Fibroblast of skin of left quadriceps (primary cell): Measurements from ENCODE around the gene EHD4.

Experiments used
- DNase-seq, 2 experiments: peaks; one replicate each; pipeline ENCODE4 v3.0.0-alpha.2; 2013; ENCODE audit warnings: low read depth in 2 of 2

EHD4 gene

DNA sequence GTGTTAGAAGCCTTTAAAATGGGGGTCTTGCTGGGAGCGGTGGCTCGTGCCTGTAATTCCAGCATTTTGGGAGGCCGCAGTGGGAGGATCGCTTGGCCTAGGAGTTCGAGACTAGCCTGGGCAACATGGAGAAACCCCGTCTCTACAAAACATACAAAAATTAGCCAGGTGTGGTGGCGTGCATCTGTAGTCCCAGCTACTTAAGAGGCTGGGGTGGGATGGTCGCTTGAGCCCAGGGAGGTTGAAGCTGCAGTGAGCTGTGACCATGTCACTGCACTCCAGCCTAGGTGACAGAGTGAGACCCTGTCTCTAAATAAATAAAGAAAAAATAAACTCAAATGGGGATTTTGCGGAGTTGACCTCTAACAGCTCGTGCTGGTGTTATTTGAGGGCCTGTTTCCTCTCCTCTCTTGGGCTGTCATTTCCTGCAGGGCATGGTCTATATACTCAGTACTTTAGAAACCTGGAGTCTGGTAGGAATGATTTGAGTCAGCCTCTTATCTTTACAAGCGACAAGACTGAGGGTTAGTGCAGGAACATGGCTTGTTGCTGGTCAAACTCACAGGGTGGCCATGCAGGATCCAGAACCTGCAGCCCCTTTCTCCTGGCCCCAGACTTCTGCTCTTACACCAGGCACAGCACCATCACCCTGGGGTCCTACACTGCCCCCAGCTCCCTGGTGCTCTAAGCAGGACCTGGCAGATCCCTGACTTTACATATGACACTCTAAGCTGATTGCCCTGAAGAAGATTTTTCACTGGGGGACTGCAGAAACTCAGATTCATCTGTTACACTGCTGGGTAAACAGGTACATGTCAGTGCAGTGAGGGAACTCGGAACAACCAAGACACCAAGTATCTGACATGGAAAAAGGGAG, 15.1 kb downstream of the EHD4 start:
- no peak for DNase-seq

DNA sequence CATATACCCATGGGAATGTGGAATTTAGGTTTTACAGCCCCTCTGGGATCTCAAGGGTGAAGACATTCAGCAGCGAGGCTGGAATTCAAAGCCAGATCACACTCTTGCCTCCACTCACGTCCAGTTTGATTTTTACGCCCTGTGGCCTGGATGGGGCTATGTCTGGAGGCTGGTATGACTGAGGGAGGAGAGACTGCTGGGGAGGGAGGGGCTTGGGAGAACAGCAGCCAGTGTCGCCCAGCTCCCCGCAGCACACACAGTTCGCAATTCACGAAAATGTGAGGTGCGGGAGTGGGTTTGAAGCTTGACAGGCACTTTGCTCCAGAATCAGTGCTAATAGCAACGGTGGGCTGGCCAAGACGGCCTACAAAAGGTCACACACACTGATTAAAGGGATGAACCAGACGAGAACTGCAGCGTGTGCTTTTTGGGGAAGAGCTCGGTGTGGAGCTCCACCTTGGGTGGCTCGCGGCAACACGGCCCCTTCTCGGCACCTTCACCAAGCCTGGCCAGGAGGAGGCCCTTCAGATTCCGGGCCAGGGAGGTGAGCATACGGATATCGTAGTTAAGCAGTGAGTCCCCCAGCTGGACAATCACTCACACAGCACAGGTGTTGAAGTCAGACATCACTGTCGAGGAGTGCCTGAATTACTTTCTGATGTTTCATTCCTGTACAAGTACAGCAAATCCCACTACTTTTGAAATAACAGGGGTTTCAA, 16.4 kb downstream of the EHD4 start:
- no peak for DNase-seq

DNA sequence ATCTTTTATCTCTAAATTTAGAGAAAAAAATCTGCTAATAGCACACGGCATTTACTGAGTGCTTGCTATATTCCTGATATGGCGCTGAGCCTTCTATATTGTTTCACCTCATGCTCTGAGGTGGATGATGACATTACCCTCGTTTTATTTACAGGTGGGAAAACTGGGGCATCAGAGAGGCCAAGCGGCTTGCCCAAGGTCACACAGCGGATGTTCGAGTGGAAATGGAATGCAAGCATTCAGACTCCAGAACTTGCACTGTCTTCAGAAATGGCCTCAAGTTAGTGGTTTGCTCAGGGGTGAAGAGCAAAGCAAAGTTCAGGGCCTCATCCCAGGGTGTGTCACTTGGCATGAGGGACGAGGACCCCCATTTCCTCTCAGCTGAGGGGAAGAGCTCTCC, 17.3 kb downstream of the EHD4 start:
- DNase-seq, result no peak

DNA sequence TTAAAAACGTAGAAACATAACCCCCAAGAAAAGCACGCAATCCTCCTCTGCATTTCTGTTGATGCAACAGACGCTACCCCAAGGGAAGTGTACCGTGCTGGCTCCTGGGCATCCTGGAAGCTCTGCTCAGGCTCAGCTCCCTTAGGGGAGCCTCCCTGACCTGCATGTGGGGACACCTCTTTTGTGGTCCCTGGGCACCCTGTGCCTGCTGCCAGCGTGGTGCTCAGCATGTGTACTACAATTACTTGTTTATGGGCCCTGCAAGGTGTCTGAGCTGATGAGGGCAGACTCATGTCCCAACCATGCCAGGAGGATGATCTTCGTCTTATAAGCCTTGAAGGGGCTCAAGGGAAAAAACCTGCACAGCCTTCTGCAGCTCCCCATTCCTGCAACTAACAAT, 18.3 kb downstream of the EHD4 start:
- no peak for DNase-seq

DNA sequence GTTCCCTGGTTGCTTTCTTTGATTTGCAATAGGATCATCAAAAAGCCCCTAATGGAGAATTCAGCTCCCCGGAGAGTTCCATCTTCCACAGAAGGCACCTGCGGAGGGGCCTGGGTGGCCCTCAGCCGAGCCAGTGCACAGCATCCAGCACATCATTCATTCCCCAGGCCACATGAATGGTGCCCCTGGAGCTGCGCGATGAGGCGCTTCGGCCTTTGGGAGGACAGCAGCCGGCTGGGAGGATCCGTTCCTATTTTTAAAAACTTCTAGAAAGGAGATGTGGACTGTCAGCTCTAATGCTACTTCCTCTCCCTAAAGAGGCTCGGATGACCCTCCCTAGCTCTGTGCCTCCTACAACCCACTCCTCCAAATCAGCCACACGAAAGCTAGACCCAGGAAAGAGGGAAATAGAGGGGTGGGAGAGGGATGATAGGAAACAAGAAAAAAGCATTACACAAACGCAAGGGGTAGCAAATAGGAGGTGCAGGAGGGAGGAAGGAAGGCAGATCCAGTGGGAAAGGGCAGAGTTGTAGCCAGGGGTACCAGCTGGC, 20.3 kb downstream of the EHD4 start:
- DNase-seq, result no peak

DNA sequence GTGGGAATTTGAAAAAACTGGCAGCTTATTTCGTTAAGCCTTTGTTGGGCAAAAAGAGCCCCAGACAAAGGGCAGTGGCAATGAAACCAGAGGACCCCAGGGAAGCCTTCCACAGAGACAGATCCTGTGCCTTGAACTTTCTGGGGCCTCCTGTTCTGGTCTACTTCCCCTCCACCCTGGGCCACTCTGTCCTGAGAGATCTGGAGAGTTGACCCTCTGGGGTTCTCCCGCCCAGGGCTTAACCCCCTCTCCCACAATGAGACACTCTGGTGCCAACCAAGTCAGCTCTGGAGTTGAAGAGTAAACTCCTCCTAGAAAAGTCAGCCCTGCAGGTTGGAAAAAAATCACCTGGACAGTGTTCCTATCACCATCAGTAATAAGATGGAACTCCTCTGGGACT, 20.8 kb downstream of the EHD4 start:
- DNase-seq, result no peak

DNA sequence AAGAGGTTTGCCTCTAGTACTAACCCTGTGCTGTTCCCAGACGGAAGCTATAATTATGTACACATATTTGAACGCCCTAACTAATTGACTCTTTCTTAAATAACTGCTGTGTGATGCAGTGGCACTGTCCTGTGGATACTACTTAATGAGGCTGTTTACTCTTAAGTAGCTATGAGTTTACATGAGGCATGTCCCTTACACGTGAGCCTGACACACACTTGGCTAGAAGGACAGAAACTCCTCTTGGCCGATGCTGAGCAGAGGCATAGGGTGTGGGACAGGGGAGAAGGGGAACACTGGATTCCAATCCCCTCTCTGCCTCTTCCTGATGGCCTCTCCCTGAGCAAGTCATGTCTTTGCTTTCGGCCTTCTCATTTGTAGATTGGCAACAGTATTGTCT, 21.9 kb downstream of the EHD4 start:
- no peak for DNase-seq

DNA sequence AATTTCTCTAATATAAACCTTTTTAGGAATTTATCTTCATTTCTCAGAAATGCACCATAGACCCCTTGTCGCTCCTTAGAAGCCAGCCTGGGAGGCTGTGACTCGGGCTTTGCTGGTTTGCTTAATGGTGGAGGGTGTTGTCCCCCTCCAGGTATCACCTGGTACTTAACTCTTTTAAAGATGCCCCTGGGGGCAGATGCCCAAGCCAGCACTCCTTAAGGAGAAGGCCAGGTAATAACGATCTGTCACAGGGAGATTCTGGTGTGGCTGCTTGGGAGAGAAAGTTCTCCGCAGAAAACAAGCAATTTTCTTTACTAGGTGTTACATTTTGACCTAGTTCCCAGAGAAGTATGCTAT, 22.3 kb downstream of the EHD4 start:
- DNase-seq, result no peak

DNA sequence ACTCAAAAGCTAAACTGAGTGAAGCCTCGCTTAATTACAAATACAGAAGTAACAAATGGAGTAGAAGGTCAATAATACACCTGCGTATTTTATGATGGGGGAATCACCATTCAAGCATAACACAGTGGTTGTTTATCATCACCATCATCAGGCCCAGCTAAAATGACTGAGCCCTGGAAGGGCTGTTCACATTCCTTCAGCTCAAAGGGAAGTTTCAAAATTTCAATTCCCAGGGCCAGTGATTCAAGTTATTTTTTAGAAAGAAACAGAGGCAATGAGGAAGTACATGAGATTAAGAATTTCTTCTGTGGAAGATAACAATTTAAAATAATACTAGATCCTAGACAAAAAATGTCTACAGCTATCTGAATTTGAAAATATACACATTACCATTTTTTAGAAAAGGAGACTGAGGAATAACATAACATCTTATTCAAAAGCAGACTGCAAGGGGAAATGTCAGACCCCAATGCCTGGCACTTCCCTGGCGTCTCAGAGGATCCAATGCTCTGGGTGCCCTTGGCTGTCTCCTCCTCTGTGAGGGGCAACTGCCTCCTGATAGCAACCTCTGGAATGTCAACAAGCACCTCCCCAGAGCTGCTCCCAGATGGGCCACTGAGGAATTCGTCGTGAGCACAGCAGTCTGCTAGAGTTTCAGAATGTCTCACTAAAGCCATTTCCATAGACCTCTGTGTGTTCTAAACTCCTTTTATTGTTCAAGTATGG, 22.8 kb downstream of the EHD4 start:
- DNase-seq, result no peak

DNA sequence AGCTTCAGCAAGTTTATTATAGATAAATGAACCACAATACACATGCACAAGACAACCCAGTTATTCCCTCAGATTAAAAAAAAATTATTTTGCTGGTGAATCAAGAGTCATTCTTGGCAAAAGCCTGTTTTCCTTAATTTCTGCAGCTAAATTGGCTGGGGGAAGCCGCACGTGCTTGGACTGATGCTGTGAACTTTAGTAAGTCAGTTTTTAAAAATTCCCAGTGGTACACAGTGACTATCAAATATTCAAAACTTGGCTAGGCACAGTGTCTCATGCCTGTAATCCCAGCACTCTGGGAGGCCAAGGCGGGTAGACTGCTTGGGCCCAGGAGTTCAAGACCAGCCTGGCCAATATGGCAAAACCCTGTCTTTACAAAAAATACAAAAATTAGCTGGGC, 23.9 kb downstream of the EHD4 start:
- no peak for DNase-seq

DNA sequence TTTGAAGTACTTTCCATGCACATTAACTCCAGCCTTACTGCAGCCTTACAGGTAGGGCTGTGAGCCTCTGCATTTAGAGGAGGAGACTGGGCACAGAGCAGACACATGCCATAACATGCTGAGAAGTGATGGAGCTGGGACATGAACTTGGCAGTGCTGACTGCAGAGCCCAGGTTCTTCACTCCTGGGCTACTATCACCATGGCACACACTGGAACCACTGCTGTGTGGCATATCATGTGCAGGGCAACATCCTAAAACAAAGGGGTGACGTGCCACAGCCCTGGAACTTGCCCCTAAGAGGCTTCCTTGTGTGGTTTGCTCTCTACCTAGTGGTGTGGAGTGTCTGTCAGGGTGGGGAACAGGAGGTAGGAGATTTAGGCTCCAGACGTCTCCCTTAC, 25.4 kb downstream of the EHD4 start:
- no peak for DNase-seq

DNA sequence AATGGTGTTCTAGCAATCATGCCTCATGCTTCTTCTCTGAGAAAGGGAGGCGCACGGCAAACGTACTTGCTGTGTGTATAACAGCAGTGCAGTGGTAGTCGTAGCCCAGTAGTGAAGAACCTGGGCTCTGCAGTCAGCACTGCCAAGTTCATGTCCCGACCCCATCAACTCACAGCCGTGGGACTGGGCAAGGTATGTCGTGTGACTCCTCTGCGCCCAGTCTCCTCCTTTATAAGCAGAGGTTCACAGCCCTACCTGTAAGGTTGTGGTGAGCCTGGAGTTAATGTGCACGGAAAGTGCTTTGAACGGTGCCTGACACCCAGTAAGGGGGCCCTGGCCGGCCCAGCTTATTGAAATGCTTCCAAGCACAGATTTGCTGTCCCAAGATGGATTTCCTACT, 26.6 kb downstream of the EHD4 start:
- no peak for DNase-seq

DNA sequence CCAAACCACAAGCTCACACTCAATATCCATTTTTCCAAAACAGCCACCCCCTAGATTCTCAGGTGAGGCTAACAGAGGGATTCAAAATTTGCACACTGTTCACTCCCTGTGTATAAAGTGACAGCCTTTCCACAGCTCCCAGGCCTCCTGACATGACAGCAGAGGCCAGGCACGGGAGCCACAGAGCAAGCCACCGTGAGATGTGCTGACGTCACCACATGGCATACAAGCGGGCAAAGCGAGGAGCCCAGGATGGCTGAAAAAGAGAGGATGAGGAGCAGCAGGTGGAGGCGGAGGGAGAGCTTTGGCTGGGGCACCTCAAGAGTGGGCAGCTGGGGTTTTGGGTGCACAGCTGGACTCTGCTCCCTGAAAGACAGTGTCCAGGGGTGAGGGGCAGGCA, 27.1 kb downstream of the EHD4 start:
- no peak for DNase-seq

DNA sequence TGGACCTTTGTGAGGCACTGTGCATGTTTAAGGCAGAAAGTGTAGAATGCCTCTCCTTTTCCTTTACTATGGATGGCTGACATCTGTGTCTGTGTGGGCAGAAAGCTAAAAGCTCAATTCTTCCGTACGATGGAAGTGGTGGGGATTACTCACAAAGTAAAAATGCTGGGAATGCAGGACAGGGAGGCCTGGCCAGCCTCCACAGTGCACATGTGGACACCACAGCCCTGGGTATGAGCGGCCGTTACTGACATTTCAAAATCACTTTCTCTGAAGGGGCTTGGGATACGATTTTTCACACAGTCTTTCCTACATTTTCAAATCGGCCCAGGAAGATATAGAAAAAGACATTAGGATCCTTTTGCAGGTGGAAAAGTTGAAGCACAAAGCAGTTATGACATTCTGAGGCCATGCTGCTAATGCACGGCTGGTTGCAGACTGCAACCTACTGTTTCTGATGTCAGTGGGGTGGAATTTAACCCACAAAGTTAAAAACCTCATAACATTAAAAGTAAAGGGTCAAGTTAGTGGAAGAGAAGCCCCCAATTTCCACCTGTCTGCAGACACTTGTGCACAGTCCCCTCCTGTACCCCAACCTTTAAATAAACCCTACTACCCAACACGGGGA, 27.9 kb downstream of the EHD4 start:
- DNase-seq, result peak; percentile 92 to 94

DNA sequence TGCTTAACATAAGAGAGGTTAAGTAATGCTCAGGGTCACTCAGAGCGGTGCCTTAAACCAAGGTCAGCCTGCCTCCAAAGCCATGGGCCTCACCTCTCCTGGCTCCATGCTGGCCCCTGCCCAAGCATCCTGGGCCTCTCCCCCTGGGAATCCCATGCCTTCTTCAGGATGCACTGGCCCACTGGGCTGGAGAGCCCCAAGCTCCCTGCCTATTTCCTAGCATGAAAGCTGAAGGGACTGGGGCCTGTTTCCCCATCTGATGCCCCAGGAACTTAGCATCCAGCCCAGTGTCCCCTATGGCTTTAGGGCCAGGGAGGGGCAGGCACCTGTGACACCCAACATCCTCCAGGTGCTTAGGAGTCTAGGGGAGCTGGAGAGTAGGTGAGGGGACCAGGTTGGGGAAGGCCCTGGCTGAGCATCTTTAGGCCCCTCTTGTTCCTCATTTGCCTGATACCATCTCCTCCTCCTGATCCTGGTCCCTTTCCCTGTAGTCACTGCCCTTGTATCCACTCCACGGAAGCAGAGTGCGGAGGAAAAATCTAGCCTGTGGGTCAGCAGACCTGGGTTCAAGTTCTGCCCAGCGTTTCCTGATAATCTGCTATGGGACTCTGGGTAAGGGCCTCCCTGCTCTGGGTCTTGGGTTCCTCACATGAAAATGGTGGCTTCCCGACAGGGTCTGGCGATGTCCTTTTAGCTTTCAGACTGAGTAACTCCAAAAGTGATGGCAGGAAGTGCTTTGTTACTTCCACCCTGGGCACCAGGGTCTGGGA, 28.6 kb downstream of the EHD4 start:
- DNase-seq, result no peak

DNA sequence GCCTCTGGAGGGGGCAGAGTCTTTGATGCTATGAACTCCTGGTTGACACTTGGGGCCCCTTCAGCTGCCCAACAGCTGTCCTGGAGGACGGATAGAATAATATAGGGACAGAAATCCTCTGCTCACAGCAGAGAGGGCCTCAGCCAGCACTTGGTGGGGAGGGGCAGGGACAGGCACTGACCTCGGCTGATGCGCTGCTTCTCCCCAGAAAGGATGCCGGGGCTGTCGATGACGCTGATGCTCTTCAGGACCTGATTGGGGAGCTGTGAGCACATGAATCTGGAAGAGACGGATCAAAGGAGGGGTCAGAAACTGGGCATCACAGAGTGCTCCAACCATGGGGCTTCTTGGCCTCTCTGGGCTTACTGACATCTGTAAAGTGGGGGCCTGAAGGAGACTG, 29.5 kb downstream of the EHD4 start:
- DNase-seq, result no peak

DNA sequence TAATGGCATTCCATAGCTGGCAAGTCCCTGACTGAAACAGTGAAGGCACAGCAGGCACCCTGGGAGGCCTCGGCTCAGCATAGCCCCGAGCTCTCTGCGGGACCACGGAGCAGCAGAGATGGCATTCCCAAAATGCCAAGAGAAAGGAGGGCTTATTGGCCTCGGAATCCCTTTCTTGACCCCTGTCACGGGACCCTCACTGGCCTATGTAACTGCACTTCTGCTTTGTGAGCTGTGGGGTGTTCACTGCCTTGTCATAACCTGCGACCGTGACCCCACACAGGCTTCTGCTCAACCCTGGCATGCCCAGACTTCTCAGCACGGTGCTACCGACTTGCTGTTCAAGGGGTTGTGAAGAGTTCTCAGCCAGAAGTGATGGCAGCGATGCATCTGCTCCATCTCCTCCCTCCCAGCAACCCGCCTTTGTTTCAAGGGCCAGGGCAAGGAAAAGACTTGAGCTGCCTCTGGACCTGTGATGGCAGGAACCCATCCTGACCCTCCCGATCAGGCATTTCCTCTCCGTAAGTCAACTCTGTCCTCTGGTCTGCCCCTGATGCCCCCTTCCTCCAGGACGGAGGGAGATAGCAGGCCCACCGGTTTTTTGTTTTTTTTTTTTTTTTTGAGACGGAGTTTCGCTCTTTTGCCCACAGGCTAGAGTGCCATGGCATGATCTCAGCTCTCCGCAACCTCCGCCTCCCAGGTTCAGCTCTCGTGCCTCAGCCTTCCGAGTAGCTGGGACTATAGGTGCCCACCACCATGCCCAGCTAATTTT, 30.5 kb downstream of the EHD4 start:
- DNase-seq, result no peak

DNA sequence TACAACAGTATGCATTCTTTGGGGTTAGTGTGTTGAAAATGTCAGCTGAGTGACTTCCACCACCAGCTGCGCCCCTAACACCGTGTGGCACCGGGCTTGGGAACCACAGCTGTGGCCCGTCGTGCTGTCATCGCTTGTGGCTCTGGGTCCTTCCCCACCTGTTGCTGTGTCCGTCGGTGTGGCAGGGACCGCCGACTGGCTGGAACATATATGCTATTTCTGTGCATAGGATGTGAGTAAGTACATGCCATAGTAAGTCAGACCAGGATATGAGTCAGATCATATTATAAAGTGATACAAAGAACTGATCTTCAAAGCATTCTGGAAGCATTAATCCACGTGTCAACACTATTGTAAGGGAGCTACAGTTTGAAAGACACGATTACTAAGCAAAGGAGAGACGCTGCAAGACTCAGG, 31.9 kb downstream of the EHD4 start:
- DNase-seq, result peak; percentile 75

DNA sequence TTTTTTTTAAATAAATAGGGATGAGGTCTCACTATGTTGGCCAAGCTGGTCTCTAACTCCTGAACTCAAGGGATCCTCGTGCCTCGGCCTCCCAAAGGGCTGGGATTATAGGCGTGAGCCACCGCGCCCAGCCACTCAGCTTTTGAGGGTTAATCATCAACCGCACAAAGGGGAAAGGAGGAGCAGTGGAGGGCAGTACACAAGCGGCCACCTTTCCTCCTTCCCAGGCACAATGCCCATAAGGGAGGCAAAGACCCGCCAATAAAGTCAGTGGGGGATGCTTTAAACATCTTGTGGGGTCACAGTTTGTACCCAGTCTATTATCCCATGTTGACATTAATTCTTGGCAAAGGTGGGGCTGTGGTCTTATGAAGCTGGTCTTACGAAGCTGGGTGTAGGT, 32.4 kb downstream of the EHD4 start:
- no peak for DNase-seq

DNA sequence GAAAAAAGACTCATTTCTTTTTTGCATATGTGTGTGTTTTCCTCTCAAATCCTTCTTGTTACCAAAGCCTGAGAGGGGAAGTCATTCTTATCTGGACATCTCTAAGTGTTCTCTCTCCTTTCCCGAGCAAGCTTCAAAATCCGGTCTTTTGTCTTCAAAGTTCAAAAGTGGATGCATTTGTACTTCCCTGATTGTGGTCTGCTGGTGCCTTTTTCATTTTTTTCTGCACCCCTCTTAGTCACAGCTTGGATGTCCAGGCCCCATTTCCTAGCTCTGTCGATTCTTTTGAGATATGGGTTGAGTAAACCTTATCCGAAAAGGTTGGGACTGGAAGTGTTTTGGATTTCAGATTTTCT, 34.8 kb downstream of the EHD4 start:
- no peak for DNase-seq
